GM18868 (cell line): Measurements from ENCODE around the gene ZNF595.
"Not testable (repeated sequence)": the region's sequence is repeated elsewhere in the genome, so short reads cannot be mapped to it uniquely, and the experiment has no call there.

Experiments
- ATAC-seq: cut with Tn5 transposase; IDR thresholded peaks from one replicate; pipeline ENCODE4 v1.9.1; 2021; ENCODE audit warnings: mild to moderate bottlenecking, moderate library complexity; ENCODE audit not compliant: unreplicated experiment

ZNF595 gene

DNA sequence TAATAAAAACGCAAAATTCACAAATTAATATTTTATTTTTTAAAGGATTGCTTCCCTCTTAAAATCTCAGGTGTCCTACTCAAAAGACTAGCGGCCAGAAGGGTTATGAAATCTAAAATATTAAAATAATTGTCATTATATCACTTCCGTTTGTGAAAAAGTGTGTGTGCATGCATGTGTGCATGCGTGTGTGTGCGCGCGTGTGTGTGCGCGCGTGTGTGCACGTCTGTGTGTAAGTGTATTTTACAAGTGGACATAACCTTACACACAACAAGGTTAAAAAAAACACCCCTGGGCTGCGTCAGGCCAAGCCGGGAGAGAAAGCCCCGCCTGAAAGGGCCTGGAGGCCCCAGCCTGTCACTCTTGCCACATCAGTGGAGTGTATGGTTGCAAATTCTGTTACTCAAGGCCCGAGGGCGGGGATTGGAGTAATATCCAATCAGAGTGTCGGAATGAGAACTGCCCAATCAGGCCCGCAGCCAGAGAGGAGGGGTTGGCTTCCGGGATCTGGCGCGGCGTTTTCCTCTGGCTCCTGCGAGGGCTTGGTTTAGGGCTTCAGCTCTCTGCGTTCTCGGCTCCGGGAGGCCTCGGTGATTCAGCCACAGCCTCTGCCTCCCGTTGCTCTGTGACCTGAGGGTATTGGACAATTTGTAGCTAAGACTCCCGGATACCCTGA is at the start of gene ZNF595:
Gene ZNF595, plus strand, starts transcription at position 518 of the 676 bp plus-strand sequence. CDS start 168 bp downstream, outside the sequence.
- not testable (repeated sequence) for ATAC-seq

DNA sequence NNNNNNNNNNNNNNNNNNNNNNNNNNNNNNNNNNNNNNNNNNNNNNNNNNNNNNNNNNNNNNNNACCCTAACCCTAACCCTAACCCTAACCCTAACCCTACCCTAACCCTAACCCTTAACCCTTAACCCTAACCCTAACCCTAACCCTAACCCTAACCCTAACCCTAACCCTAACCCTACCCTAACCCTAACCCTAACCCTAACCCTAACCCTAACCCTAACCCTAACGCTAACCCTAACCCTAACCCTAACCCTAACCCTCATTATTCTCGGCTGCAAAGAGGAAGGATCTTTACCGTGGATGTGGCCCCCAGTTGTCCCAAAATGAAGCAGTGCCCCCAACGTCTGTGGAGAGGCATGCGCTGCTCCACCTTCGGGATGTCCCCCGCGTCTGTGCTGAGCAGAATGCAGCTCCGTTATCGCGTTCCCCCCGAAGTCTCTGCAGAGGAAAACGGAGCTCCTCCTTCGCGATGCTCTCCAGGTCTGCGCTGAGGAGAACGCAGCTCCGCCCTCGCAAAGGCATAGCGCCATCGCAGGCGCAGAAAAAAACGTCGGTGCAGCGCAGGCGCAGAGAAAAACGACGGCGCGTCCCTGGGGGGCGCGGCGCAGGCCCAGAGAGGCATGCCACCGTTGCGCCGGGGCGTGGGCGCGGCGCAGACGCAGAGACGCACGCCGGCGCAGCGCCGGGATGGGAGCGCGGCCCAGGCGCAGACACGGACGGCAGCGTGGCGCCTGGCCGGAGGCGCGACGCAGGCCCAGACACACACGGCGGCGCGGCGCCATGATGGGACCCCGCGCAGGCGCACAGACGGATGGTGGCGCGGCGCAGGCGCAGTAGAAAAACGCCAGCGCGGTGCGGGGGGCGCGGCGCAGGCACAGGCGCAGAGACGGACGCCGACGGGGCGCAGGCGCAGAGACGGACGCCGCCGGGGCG is 42.9 kb upstream of the ZNF595 start:
- ATAC-seq: not testable (repeated sequence)

DNA sequence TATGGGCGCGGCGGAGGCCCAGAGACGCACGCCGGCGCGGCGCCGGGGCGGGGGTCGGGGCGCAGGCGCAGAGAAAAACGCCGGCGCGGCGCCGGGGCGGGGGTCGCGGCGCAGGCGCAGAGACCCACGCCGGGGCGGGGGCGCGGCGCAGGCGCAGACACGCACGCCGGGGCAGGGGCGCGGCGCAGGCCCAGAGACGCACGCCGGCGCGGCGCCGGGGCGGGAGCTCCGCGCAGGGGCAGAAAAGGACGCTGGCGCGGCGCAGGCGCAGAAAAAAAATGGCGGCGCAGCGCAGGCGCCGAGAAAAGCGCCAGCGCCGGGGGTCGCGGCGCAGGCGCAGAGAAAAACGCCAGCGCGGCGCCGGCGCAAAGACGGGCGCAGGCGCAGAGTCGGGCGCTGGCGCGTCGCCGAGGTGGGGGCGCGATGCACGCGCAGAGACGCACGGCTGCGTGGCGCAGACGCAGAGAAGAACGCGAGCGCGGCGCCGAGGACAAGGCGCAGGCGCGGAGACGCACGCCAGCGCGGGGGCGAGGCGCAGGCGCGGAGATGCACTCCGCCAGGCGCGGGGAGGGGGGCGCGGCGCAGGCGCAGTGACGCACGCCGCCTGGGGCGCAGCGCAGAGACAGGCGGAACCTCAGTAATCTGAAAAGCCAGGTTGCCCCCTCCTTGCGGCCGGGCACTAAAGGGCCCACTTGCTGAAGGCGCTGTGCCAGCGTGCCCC is 41.9 kb upstream of the ZNF595 start:
- not testable (repeated sequence) for ATAC-seq

DNA sequence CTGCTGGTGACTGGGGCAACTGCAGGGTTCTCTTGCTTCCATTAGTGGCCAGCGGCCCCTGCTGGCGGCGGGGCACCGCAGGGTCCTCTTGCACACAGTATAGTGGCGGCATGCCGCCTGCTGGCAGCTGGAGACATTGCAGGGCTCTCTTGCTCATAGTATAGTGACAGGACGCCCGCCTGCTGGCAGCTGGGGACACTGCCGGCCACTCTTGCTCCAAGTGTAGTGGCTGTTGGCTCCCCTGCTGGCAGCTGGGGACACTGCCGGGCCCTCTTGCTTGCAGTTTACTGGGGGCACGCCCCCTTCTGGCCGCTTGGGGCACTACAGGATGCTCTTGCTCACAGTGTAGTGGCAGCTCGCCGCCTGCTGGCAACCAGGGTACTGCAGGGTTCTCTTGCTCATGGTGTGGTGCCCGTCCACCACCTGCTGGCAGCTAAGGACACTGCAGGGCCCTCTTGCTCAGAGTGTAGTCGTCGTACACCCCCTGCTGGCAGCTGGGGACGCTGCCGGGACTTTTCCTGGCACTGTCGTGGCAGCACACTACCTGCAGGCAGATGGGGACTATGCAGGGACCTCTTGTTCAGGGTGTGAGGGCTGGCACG is 41.2 kb upstream of the ZNF595 start:
- ATAC-seq: peak; percentile 88

DNA sequence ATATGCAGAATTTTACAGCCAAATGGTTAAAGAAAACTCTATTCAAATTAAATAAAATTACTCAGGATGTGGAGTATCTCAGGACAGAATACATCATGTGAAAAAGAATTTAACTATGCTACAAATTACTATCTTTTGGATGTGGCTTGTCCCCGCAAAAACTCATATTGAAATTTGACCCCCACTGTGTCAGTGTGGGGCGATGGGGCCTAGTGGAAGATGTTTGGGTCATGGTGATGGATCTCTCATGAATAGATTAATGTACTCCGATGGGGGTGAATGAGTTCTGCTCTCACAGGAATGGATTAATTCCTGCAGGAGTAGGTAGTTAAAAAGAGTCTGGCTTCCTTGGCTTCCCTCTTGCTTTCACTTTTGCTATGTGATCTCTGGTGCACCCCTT is 35.0 kb upstream of the ZNF595 start:
- ATAC-seq: not testable (repeated sequence)

DNA sequence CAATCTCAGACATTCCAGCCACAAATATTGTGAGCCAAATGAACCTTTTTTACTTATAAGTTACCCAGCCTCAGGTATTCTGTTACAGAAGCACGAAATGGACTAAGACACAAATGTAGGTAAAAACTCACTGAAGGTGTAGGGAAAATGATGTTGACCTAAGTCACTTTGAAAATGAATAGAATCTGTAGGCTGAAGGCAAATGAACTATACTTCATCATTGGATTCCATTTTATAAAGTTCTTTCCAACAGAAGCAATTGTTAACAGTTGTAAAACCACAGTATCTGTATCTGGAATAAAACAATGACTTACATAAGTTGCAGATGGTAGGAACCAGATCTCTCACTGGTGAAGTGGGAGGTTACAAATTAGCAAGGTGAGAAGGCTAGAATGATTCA is 34.5 kb upstream of the ZNF595 start:
- ATAC-seq: not testable (repeated sequence)

DNA sequence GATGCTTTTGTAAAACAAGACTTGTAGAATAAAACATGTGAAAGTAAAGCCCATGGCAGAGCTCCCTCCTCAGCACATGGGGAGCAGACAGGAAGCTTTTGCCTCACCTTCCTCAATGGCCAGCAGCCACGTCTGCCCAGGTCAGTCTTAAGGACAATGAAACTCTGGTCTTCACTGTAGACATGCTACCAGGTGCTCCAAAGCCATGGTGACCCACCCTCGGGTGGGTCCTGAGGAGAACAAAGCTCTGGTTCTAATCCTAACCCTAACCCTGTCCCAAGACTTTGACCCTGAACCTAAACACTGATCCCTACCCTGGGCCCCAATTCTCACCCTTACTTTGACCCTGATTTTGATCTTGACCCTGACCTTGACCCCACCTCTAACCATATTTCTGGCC is 30.2 kb upstream of the ZNF595 start:
- not testable (repeated sequence) for ATAC-seq

DNA sequence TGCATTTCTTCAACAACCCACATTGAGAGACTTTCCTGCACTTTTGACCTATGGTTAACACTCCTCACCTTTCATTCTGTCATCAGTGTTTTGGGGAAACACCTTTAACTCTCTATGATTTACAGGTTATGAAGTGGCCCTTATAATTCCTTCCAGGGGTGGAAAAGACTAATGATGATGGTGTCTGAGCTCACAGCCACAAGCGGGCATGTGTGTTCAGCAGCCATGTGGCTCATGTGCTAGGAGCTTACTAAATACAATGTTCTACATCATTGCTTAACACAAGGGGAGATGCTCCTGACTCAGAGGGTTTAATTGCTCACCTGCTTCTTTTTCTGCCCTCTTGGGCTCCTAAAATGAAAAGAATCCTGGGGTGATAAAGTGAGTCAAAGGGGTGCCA is 28.8 kb upstream of the ZNF595 start:
- not testable (repeated sequence) for ATAC-seq

DNA sequence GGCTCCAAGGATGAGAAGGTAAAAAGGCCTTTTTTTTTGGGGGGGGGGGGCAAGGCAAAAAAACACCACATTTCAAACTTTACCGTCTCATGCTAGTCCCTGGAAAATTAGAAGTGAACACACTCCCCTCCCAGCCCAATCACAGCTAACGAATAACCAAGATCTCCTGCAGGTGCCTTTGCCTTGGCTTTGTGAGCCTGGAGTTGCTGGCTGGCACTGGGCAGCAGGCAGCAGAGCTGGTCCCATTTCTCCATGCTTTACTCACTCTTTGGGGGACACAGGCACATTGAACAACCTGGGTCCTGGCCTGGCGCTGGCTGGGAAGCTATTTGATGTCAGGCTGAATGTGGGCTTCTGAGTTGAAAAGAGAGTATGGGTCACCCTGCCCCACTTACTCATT is 25.6 kb upstream of the ZNF595 start:
- not testable (repeated sequence) for ATAC-seq

DNA sequence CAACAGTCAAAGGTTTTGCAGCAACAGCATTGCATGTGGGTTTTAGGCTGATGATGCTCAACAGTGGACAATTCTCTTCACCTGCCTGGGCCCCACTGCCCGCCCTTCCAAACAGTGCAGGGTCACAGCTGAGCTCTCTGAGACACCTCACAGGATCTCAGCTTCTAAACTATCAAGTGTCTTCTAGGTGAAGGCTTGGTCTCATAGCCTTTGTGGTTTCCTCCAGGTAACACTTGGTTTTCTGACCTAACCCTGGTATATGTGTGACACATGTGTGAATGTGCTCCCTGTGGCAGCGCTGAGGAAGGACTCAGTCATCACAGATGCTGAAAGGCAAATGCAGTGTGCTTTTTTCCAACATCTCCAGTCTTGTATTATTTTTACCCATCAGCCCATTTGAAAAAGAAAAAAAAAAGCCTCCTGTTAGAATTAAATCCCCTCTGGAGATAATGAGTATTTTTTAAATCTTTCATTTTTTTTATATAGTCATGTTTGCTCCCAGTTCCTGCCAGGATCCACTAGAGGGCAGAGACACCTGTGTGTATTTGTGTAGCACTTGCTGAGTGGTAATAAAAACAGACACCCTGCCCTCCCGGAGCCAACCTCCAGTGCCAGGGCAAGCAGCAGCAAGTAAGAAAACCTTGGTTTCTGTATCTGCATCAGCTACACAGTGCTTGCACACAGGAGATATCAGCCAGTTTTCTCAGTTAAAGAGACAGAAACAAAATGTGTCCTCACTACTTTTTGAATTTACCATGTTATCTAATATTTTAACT is 24.2 kb upstream of the ZNF595 start:
- ATAC-seq: not testable (repeated sequence)

DNA sequence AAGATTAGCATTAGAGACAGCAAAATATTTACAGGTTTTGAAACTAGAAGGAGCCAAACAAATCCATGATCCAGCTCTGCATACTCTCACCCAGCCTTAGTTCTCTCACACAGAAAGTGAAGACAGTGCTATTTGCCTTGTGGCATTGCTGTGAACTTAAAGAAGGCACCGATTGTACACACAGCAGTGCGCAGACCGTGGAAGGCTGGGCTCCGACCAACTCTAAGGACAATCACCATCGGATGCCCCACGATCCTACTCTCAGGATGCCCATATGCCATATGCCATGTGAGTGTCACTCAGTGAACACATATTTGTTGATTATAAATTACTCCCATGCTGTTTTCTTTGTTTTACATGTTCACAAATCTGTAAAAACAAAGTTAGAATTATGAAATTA is 19.8 kb upstream of the ZNF595 start:
- not testable (repeated sequence) for ATAC-seq

DNA sequence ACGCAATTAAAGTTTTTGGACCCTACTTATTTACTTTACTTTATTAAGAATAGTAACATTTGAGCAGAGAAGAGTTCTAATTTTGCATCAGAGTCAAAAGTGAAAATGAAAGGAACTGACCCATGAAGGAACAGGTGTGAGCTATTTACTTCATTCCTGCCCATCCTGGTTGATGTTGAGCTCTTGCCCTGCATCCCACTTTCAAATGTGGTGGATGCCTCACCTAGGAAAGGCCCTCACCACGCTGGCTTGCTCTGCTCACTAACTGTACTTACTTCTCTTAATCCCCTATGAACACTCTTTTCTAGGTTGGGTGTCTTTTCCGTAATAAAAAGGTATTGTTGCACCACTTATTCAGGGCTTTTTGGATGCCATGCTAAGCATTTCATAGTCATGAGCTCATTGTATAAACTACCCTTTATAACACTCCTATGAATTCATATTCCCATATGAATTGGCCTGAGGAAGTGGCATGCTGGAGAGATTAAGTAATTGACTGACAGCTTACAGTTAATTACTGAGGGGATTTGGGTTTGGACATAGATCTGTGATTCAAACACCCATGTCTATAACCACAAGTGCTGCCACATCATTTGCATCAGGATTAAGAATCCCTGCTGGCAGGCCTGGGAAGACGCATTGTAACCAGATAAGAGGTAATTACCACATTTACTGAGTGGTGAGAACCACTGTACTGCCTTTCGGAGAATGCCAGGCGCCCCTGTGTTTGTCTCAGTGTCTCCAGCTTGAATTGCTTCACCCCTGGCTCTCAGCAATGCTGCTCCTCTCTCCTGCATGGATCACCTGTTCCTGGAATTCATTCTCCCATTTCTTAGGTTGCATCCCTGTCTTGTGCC is 16.3 kb upstream of the ZNF595 start:
- ATAC-seq: not testable (repeated sequence)

DNA sequence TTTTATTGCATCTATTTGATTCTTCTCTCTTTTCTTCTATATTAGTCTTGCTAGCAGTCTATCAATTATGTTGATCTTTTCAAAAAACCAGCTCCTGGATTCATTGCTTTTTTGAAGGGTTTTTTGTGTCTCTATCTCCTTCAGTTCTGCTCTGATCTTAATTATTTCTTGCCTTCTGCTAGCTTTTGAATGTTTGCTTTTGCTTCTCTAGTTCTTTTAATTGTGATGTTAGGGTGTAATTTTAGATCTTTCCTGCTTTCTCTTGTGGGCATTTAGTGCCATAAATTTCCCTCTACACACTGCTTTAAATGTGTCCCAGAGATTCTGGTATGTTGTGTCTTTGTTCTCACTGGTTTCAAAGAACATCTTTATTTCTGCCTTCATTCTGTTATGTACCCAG is 14.9 kb upstream of the ZNF595 start:
- not testable (repeated sequence) for ATAC-seq

DNA sequence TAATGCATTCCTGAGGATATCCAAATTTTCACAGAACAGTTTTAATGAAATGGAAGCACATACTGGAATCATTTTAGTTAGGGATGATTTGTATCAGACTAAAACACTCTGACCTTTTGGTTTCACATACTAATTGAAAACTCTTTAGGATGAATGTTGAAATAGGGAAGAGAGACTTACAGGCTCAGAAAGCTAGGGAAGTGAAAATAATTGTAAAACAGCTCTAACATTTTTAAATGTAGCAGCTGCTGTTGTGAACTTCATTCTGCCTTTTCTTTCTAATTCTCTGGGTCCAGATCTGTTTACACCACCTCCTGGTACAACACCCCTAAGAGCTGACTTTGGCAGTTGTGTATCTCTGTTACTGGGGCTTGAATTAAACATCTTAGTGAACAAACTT is 9.7 kb upstream of the ZNF595 start:
- ATAC-seq: peak; percentile 43

DNA sequence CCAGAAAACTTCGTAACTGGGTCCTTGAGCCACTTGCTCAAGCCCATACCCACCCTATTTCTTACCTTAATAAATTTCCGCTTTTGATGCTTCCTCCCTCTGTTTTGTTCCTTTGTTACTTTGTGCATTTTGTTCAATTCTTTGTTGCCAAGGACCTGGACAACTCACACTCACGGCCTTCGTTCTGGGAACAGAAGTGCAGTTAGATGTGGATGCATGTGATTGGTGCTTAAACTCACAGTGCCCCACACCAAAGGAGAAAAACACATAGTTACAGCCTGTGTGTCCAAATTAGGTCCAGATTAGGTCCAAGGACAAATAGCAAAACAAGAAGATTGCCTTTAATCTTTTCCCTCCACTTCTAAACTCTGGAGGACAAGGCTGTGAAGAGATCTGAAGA is 1.9 kb upstream of the ZNF595 start:
- peak; percentile 21 for ATAC-seq

DNA sequence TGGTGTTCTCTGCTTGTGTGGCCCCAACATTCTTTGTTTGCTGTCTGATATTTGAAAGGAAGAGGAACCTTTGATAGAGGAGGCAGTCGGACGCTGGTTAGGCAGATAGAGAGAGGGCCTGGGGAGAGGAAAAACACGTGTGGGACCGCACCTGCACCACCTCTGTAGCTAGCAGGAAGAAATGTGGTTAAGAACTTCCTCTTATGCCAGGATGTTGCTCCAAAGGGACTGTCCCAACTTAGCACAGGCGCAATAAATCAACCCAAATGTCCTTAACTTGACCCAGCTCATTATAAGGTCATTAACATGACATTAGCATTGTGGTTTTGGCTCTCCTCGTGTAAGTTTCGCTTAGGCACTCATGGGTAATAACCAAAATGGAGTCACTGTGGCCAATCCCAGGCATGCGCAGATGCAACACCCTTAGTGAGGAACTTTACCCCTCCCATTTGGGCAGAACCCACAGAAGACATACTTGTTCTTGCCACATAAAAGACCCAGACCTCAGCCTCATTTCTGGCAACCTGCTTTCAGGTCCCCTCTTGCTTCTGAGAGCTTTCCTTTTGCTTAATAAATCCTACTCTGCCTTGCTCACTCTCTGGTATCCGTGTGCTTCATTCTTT is 1.4 kb upstream of the ZNF595 start:
- peak; percentile 67 for ATAC-seq

DNA sequence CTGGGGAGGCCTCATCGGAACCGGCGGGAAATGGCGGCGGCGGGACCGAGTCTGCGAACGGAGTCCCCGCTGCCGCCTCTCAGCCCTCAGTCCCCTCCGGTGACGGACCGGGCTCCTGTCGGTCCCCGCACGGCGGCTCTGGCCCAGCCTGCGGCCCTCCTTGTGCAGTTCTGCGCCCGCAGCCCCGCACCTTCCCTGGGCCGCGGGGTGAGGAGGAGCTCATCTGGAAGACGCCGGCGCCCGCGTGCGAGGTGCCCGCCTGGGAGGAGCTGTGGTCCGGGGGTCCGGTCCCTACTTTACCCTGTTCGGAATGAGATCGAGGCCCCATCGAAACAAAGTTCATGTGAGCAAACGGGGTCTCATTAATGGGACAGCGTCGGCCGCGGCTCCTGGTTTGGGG is 400 bp downstream of the ZNF595 start:
- not testable (repeated sequence) for ATAC-seq

DNA sequence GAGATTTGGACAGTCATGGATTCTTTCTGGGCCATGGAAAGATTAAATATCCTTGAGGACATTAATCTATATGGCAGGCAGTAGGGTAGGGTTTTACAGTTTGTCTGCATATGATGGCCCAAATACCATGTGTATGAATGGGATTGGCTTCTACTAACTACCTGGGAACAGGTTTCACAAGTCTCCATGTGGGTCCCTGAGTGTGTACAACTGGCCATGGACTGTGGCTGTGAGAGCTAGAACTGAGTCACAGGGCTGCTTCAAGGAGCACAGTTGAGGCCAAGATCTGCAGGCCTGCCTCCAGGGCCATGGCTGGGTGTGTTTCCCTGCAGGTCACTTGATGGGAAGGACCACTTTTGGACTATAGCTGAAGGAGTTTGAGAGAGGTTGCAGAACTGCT is 11.6 kb downstream of the ZNF595 start:
- ATAC-seq: not testable (repeated sequence)

DNA sequence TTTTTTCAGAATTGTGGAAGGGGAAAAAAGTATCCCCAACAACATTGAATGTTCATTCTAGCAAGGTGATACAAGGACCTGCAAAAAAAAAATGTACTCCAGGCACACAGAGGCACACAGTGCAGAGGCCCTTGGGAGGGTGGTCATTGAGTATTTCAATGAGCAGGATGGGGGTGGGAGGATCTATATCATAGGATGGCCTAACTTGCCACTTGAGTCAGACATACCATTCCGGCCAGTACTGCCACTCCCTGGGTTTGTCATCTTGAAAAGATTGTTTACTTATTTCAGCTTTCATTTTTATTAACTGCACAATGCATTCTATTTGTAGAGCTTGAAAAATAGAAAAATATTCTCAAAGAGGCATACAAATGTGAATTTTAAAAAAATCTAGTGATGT is 18.7 kb downstream of the ZNF595 start:
- no peak for ATAC-seq
